Measurements from ENCODE around the gene EBNA1BP2.

GRCh38 chr1:43144237-43144636, 27.9 kb downstream of the EBNA1BP2 start:
- TF ChIP-seq CTCF (IDR thresholded peaks at IDR 0.05) (no peak), POLR2A (IDR thresholded peaks at IDR 0.05) (no peak)

Data from testis (tissue), 2 donors.